Esophagus muscularis mucosa (tissue), 3 donors: ENCODE data around the gene DOCK11.

ENCODE experiments used
- CTCF ChIP-seq, 3 experiments: fragments of 200-600 bp in 2 of 3; fragments of 450-650 bp in 1 of 3; sonication (generic) in 2 of 3; IDR thresholded peaks; one replicate each; pipeline ENCODE4 v1.5.1; 2017 to 2019; ENCODE audit warnings: antibody characterized with exemption in 3 of 3, mild to moderate bottlenecking in 2 of 3, moderate library complexity in 1 of 3
- POLR2A ChIP-seq: fragments of 450-650 bp; IDR thresholded peaks from one replicate; pipeline ENCODE4 v1.6.1; 2017; ENCODE audit warnings: antibody characterized with exemption, moderate library complexity, mild to moderate bottlenecking, low read depth
- POLR2AphosphoS5 ChIP-seq, 2 donors: sonication (generic); formaldehyde crosslinking; IDR thresholded peaks; one replicate each; pipeline ENCODE4 v1.6.1; 2017; ENCODE audit warnings: antibody characterized with exemption in 2 of 2

- TF ChIP-seq POLR2AphosphoS5 (IDR thresholded peaks at IDR 0.05) (no peak), POLR2A (no peak), CTCF (IDR thresholded peaks at IDR 0.05) (peak in 2 of 3 experiments; percentile 6 to 34)
Measured at GRCh38 chrX:118627084-118627758, 131.6 kb downstream of the DOCK11 start.
